Activated CD8-positive, alpha-beta memory T cell treated with anti-CD3 and anti-CD28 coated beads for 1 hour (primary cell): ENCODE results near the gene PSME2.

Experiments
- DNase-seq, 2 donors: peaks; one replicate each; pipeline ENCODE4 v3.0.0-alpha.2; 2020; ENCODE audit warnings: low read depth in 1 of 2; ENCODE audit errors: extremely low read depth in 1 of 2

Gene PSME2

GRCh38 chr14:24156840-24157239 is 10.4 kb upstream of the PSME2 start:
- DNase-seq = no peak

GRCh38 chr14:24155100-24155499 is 8.7 kb upstream of the PSME2 start:
- DNase-seq = no peak

- no peak for DNase-seq
These were observed 5.1 kb upstream of the PSME2 start for GRCh38 chr14:24151404-24152080.

- DNase-seq = no peak
These were observed 4.6 kb upstream of the PSME2 start for GRCh38 chr14:24150993-24151392.

- no peak for DNase-seq
These were observed 4.2 kb upstream of the PSME2 start for GRCh38 chr14:24150567-24150966.

GRCh38 chr14:24150061-24150460 is 3.7 kb upstream of the PSME2 start:
- no peak for DNase-seq

- DNase-seq = no peak
These were observed 3.0 kb upstream of the PSME2 start for GRCh38 chr14:24149302-24149969.

GRCh38 chr14:24147761-24148428 is 1.5 kb upstream of the PSME2 start:
- no peak for DNase-seq

- DNase-seq = peak; percentile 95 to 96
These were observed 759 bp upstream of the PSME2 start, which contains the start of gene RNF31 for GRCh38 chr14:24146978-24147760. RNF31 (plus strand) TSS chr14:24147498; CDS start chr14:24147699, 201 bp downstream.

GRCh38 chr14:24145690-24146452 is 539 bp downstream of the PSME2 start:
- DNase-seq = no peak

- DNase-seq = no peak
These were observed 1.2 kb downstream of the PSME2 start for GRCh38 chr14:24145219-24145618.

- DNase-seq = no peak
These were observed 2.0 kb downstream of the PSME2 start for GRCh38 chr14:24144451-24144850.

GRCh38 chr14:24143511-24143910 is 2.9 kb downstream of the PSME2 start:
- DNase-seq = no peak

- DNase-seq = peak; percentile 98 to 100
These were observed 5.1 kb downstream of the PSME2 start, which contains the start of gene EMC9 for GRCh38 chr14:24141097-24141880. EMC9 (minus strand) TSS chr14:24141591; CDS start chr14:24141304, 287 bp downstream.

GRCh38 chr14:24139272-24139934 is 7.0 kb downstream of the PSME2 start:
- no peak for DNase-seq

GRCh38 chr14:24138396-24139271 is 7.8 kb downstream of the PSME2 start:
- DNase-seq = no peak

- no peak for DNase-seq
These were observed 8.6 kb downstream of the PSME2 start for GRCh38 chr14:24137529-24138395.
